Measurements from ENCODE around the gene SNX25.
"Not testable (repeated sequence)": the region's sequence is repeated elsewhere in the genome, so short reads cannot be mapped to it uniquely, and the experiment has no call there.

SNX25 gene

DNA sequence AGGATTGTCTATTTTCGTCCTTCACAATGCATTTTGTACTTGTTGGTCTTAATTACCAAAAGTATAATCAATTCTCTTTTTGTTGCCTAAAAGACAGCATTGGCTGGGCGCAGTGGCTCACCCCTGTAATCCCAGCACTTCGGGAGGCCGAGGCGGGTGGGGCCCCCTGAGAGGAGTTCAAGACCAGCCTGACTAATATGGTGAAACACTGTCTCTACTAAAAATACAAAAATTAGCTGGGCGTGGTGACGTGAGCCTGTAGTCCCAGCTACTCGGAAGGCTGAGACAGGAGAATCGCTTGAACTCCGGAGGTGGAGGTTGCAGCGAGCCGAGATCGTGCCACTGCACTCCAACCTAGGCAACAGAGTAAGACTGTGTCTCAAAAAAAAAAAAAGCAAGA, 4.3 kb upstream of the SNX25 start:
- DNase-seq = not testable (repeated sequence)

DNA sequence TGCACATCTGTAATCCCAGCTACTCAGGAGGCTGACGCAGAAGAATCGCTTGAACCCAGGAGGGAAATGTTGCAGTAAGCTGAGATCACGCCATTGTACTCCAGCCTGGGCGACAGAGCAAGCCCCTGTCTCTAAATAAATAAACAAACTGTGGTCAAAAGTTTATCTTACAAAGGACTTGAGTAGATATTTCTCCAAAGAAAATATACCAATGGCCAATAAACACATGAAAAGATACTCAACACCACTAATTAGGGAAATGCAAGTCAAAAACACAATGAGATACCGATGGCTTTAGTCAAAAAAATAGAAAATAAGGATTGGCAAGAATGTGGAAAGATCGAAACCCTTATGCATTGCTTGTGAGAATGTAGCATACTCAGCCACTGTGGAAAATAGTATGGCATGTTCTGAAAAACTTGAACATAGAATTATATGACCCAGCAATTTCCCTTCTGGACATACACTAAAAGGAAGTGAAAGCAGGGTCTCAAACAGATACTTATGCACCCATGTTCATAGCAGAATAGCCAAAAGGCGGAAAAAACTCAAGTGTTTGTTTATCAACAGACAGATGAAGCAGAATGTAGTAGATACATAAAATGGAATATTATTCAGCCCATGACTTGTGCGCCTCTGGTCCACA, 3.6 kb upstream of the SNX25 start:
- DNase-seq = no peak

DNA sequence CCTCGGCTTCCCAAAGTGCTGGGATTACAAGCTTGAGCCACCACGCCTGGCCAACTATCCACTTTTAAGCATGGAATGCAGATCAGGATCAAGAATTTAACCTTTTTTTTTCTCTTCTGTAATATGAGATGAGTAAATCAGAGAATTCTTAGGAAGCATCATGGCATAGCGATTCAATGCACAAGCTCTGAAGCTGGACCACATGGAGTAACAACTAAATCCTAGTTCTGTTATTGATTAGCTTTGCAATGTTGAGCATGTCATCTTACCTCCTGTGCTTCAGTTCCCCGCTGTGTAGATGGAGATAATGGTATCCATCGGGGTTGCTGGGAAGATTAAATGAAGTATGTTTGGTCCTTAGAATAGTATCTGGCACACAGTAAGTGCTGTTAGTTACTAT, 1.9 kb upstream of the SNX25 start:
- DNase-seq = no peak

DNA sequence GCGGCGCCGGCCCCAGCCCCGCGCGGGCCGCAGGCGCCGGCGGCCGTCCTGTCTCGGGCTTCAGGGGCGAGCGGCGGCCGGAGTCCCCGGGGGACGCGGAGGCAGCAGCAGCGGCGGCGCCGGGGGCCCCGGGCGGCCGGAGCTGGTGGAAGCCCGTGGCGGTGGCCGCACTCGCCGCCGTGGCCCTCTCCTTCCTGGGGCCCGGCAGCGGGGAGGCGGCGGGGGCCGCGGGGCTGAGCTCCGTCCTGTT, 379 bp downstream of the SNX25 start:
- DNase-seq = not testable (repeated sequence)

DNA sequence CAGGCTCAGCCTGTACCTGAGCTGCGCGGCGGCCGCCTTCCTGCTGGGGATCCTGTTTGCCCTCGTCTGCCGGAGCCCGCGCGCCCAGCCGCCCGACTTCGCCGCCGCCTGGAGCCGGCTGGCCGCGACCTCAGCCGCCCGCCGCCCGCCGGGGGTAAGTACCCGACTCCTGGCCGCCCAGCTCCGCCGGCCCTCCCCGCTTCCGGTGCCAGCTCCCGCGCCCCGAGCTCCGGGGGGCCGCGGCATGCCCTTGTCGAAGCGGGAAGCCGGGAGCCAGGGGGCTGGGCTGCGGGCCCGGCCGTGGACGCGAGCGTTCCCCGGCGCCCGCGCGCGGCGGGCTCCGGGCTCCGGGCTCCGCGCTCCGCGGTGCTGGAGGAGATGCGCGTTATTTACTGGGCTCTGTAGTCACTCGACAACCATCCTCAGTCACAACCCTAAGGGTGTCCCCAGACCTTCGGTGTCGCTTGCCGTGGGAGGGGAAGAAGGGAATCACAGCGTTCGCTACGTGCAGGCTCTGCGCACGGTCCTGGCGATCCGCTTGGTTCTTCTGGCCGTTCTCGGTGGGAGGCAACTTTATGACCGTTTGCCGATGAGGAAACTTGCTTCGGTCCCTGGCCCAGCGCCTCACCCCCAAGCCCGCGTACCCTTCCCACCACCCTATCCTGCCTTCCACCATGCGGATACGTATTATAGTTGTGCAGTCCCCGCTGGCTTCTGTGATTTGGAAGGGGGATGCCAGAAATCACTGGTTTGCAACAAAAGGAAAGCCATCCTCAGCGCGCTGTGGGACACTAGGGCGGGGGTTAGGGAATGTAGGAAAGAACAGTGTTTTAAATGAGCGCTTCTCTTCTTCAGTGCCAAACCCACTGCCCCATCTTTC, 944 bp downstream of the SNX25 start:
- DNase-seq = peak; percentile 40 to 59

DNA sequence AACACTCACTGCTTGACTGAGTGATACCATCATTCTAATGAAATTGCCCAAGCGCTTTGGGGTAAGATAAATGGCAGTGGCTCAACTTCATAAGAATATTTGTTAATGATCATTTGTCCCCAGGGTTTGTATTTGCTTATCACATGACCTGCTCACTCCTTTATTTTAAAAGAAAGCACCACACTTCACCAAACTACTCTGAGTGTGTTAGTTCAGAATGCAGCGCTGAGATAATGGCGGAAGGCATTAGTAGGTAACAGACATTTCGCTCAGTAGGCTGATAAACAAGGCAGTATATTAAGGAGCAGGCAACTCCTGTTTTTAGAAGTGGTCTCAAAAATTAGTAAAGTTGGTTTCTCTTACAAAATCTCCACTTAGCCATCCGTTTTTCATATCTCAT, 1.6 kb downstream of the SNX25 start:
- no peak for DNase-seq

DNA sequence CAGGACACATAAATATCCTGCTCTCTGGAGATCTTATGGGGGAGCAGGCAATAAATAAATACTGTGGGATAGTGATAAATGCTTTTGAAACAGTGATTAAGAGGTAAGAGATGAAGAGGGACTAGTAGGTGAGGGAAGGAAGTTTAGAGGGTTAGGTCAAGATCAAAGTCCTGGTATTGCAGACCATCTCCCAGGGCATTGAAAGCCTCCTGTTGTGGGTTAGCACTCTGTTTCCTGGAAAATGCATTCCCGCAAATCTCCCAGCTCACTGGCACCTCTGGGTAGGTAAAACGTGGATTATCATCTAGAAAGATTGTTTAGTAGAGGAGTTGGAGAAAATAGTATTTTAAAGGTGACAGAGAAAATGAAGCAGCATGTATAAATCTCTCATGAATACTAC, 2.2 kb downstream of the SNX25 start:
- DNase-seq = no peak

DNA sequence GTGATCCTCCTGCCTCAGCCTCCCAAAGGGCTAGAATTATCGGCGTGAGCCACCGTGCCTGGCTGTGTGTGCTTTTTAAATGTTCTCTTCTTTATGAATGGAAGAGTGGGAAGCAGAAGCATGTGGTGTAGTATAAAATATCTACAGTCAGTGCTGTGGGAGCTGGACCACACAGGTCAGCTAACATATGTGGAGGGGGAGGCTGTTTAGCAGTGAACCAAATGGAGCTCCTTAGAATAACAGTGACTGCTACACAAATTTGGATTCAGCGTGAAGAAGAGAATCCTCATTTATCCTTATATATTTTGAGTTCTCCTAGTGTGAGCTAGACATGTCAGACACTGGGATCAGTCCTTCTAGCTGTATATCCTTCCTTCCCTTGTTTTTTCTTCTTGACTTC, 3.2 kb downstream of the SNX25 start:
- DNase-seq = no peak

DNA sequence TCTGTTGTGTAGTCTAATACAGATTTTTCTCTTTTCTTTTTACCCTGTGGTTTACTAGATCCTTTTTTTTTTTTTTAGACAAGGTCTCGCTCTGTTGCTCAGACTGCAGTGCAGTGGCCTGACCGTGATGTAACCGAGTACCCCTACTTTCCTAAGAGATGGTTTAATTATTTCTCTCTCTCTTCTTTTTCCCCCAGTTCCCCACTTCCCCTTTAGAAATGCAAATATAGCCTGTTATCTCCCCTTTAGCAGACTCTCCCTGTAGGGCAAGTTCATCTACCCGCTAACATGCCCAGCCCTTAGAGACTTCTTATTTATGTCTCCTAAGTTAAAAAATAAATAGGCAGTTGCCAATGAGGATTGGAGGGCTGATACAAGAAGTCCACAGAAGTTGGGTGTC, 4.5 kb downstream of the SNX25 start:
- DNase-seq = no peak

DNA sequence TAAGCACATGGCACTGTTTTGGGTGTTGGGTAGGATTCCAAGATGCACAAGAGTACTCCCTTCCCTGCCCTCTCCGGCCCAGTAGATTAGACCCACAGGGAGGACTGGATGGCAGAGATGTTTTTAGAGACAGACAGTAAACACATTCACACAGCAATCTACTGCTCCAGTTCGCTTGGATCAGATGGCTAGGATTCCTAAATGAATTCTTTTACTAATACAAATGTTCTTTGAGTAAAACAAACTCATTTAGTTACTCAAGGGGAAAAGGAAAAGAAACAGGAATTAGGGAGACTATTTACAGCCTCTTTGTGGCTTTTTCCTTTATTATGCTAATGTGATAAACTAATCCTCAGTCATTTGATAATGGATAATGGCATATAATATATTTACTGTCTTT, 5.9 kb downstream of the SNX25 start:
- DNase-seq = no peak

DNA sequence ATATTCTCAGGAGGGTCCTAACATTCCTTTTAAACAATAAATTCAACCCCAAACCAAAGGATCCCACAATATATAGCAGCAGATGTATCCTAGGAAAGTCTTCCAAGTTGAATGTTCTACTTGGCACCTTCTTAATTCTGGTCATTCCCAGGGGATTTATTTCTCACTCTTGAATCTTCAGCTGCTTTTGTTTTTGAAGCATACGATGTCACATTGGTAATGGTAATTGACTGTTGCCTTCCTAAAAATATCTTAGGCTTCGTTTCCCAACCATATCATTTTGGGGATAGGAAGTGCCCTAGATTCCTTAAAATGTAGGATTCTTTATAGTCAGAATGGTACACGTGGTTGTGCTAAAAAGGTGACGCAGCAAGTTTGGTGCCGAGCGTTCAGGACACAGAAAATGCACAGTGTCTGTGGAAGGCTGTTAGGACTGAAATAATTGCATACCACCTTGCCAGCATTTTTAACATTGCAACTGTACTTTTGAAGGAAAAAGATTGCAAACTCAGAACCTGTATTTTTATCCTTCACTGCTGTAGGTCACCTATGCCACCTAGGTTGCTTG, 8.1 kb downstream of the SNX25 start:
- no peak for DNase-seq

DNA sequence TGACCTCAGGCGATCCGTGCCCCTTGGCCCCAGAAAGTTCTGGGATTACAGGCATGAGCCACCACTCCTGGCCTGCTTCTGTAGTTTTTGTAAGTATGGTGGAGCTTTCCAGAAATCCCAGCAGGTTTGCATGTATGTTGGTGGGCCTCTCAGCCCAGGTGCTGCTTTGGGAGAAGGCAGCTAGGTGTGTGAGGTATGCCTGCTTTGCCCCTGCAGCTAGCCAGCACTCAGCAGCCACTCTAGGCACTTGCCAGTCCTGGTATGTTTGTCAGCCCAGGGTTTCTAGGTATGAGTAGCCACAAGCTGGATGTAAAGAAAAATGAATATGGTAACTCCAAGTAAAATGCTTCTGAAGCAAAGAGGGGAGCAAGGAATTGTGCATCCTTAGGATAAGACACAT, 8.9 kb downstream of the SNX25 start:
- DNase-seq = no peak

DNA sequence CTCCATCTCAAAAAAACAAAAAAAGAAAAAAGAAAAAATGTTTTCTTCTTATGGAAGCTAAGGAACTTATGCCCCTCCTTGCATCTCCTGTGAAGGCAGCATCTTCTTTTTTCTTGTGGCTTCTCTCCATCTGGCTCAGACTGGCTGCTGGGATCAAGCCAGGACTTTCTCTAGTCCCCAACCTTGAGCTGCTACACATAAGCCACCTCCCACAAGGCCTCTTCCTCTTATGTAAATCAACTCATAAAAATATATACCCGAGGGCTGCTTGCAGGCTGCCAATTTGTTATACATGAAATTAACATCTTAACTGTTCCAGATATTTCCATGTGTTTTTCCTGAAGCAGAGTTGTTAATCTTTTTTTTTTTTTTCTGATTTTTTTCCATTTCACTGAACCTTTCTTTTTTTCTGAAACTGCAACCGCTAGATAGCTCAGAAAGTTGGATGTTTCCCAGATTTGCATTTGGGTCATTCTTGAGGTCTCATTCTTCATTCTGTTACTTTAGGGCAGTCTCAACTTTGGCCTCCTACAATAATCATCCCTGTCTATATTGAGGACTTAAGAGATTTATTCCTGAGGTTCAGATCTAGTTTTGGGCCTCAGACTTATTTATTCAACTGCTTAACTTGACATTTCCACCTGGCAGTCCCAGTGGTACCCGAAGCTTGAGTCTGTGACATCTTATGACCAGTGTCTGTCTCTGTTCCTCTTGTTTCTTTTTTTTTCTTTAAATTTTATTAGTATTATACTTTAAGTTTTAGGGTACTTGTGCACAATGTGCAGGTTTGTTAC, 10.3 kb downstream of the SNX25 start:
- no peak for DNase-seq

DNA sequence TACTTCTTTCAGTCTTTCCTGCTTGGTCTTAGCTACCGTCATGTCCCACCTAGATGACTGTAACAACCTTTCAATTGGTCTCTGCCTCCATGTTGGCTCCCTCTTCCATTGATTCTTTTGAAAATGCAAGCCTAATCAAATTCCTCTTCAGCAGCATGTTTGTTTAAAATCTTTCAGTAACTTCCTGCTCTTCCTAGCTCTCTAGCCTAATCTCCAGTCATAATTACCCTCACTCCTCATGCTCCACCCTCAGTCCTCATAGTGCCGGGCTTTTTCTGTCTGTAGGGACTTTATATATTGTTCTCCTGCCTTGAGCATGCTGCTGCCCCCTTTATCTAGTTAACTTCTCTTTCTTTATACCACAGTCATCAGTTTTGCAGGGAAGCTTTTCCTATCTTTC, 12.1 kb downstream of the SNX25 start:
- DNase-seq = no peak

DNA sequence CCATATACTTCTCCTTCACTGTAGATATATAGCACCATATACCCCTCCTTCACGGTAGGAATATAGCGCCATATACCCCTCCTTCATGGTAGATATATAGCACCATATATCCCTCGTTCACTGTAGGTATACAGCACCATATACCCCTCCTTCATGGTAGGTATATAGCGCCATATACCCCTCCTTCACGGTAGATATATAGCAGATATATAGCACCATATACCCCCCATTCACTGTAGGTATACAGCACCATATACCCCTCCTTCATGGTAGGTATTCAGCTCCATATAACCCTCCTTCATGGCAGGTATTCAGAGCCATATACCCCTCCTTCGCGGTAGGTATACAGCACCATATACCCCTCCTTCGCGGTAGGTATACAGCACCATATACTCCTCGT, 12.5 kb downstream of the SNX25 start:
- DNase-seq = no peak

DNA sequence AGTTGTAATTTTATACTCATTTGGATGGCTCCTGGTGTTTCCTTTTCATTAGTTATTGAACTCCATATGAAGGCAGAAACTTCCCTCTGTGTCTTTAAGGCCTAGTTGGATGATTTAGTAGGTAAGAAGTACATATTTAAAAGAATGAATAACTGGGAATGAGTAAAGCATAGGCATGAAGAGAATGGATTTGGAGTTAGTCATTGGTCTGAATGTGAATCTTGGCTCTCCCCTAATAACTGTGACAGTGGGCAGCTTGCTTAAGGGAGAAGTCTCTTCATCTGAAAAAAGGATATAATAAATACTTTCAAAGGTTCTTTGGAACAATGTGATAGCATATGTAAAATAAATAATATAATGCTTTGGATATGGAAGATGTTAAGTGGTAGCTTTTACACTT, 13.2 kb downstream of the SNX25 start:
- no peak for DNase-seq

DNA sequence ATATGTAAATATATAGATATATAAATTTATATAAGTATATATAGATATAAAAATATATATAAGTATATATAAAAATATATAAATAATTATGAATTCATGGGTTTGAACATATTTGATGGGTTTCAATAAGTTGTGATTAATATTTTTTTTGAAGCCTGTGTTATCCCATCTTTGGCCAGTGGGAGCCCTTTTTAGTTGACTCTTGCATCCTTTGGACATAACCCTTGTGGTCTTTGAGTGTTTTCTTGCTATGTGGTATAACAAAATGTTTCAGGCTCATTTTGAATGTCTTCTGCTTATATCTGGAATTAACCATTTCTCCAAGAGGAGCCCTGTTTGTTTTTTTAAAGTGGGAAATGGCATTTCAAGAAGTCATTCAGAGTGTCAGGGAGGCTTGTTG, 15.2 kb downstream of the SNX25 start:
- no peak for DNase-seq

DNA sequence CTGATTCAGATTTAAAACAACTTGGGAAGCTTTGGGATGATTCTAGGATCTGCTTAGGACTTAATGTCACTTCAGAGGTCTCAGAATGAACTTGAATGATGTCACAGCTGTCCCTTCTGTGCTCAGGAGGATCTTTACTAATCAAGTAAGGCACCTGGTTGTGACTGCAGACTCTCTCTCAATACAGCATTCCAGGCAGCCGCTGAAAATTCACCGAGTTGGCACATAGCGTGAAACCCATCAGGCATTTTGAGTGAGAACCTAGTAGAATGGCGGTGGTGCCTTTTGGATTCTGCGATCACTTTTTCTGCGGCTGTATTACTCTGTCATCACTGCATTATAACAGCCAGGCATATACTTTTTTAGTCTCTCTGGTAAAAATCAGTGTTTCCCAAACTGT, 16.5 kb downstream of the SNX25 start:
- DNase-seq = no peak

DNA sequence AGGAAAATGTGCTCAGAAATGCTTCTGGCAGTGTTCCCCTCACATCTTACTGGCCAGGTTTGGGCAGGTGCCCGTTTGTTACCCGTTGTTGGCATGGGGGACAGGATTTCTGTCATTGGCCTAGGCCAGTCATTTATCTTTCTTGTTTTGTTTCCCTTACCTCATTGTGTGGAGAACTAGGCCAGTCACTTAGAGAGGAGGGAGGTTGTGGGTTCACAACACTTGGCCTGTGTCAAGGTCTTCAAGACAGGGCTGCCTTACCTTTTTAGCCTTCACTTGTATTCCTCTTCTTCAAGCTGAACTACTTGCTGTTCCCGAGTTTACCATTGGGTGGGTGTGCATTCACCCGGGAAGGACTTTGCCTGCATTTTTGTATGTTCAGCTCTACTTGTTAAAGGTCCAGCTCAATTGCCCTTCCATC, 17.7 kb downstream of the SNX25 start:
- DNase-seq = no peak

DNA sequence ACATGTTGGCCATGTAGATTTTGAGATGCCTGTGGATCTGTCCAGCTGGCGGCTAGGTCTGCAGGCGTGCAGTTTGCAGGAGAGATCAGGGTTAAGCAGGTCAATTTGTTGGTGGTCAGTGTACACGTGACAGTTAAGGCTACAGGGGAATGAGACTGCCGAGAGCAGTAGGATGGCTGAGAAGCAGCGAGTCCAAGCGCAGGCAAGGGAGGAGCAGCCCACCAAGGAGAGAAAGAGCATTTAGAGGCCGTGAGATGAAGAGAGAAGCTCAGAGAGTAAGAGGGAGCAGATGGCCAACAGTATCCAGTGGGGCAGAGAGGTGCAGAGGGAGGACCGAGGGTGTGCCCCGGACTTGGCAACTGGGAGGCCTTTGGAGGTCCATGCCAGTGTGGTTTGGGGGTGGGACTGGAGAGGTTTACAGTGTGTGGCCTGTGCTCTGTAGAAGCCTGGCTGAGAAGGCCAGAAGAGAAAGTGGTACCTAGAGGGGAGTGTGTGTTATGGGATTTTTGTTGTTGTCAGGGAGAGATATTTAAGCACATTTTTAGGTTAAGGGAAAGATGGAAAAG, 18.4 kb downstream of the SNX25 start:
- DNase-seq = no peak

DNA sequence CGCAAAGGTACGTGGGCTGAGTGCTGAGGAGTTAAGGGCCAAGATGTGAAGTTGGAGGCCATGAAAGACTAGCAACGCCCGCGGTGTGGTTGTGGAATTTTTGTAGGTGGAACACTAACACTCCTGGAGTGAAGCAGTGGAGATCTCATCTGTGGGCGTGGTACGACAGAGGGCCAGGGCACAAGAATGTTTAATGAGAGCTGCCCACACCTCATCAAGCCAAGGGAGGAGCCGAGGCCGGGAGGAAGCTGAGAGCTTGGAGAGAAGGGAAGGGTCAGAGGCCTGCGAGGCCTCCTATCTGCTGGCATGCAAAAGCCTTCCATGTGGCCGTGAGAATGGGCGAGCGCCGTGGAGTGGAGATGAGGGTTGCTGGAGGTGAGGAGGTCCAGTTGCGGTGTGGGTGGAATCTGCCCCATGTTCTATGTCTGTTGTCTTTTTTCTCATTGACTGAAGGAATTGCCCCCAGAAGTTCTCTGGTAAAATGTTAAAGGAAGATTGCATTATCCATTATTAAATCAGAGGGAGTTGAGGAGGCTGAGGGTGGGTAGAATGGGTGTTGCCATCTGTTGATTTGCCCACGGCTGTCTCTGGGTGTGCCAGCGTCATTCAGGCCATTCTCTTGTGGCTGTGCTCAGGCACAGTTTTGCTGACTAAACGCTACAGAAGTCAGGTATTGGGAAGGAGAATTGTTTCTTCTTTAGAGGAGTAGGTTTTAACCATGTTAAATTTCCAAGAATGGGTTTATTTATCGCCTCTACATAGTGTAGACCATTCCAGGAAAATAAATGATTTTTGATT, 19.8 kb downstream of the SNX25 start:
- DNase-seq = no peak

DNA sequence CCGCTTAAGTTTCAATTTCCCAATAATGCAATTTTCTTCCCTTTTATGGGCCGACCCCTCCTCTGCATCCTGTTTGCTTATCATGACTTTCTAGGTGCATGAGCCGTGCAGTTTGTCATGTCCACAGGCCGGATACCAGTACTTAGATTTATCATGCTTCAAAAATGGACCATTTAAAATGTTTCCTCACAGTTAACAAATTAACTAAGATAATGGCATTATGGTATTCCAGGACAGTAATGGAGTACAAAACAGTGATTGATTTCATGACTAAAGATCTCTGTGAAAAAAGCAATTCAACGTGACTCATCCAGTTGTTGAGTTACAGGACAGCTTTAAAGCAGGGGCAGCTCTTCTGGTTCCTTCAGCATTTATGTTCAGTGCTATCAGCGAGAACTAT, 23.0 kb downstream of the SNX25 start:
- no peak for DNase-seq
